ENCODE data around the gene CDH4.

DNA sequence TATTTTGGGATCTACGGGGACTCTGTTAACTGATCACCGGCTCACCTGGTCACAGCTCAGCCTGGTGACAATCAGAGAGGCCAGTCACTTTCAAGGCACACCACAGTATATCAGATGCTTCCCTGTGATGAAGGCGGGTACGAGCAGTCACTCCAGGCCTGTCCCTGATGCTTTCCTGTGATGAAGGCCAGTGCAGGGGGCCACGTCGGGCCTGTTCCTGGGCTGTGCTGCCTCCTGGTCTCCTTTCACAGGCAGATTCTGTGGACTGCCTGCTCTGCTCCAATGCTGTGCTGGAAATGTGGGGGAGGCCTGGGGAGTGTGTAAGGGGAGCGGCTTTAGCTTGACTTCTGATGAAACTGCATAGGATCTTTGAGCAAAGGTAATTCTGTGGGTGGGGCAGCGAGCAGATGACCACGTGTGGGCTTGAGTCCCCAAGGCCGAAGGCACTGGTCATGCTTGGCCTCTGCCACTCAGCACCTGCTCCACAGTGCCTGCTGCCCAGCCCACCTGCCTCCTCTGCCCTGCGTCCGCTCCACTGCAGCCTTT, 441.1 kb downstream of the CDH4 start:
- TF ChIP-seq, protein P1, sequence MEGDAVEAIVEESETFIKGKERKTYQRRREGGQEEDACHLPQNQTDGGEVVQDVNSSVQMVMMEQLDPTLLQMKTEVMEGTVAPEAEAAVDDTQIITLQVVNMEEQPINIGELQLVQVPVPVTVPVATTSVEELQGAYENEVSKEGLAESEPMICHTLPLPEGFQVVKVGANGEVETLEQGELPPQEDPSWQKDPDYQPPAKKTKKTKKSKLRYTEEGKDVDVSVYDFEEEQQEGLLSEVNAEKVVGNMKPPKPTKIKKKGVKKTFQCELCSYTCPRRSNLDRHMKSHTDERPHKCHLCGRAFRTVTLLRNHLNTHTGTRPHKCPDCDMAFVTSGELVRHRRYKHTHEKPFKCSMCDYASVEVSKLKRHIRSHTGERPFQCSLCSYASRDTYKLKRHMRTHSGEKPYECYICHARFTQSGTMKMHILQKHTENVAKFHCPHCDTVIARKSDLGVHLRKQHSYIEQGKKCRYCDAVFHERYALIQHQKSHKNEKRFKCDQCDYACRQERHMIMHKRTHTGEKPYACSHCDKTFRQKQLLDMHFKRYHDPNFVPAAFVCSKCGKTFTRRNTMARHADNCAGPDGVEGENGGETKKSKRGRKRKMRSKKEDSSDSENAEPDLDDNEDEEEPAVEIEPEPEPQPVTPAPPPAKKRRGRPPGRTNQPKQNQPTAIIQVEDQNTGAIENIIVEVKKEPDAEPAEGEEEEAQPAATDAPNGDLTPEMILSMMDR (IDR thresholded peaks at IDR 0.05), result no peak
- TF ChIP-seq ZFX (IDR thresholded peaks at IDR 0.05; ENCODE audit: borderline replicate concordance), result no peak
